Erythroblast (primary cell): Measurements from ENCODE around the gene IL18R1.

ENCODE experiments used
- GATA1 ChIP-seq: IDR thresholded peaks from 2 replicates; pipeline ENCODE4 v1.6.1; 2011; ENCODE audit warnings: low read depth, mild to moderate bottlenecking, control low read depth, low read length, moderate library complexity
- POLR2A ChIP-seq: IDR thresholded peaks from 2 replicates; pipeline ENCODE4 v1.6.1; 2011; ENCODE audit warnings: mild to moderate bottlenecking, low read length

DNA sequence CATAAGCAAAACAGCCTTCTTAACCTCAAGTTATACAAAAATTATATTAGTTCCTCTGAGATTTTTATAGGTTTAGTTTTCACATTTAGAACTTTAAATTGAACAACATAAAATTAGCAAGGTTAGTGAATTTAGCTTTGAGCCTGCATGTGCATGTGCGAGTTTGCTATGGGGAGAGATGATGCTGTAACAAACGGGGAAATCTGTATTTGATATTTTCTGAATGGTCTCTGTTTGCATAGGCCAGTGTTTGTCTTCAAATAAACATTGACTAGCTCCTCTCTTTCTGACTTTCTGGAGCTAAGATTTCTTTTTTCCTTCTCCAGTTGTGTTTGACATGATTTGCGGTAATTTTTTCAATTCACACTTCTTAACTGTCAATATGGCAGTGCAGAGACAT, 36.5 kb downstream of the IL18R1 start:
- TF ChIP-seq POLR2A = no peak
- no peak for TF ChIP-seq GATA1
